Astrocyte (in vitro differentiated cells and primary cell): ENCODE measurements around the gene SECISBP2L. TPM values are rescaled to one million over a fixed set of nuclear protein-coding genes. Genes with fewer than 3 reads are reported as not detected.

Experiments used
- DNase-seq: peaks from one replicate; pipeline ENCODE4 v3.0.0-alpha.2; 2010; ENCODE audit warnings: low read depth
- FAIRE-seq: peaks from 2 replicates; lab custom pipeline; 2011; peaks lifted over from hg19 to GRCh38; lab: Jason Lieb, UNC
- H2AFZ ChIP-seq: 2 replicates; pipeline ENCODE4 v1.6.0; 2012; ENCODE audit warnings: low read depth, low read length, inconsistent platforms
- H3K27ac ChIP-seq: 2 replicates; pipeline ENCODE4 v1.5.1; 2011; ENCODE audit warnings: low read depth, low read length, inconsistent platforms
- H3K27me3 ChIP-seq: 2 replicates; pipeline ENCODE4 v1.6.0; 2011; ENCODE audit warnings: low read length, inconsistent platforms; ENCODE audit not compliant: insufficient read depth
- H3K36me3 ChIP-seq: 2 replicates; pipeline ENCODE4 v1.5.1; 2011; ENCODE audit warnings: low read length, inconsistent platforms; ENCODE audit not compliant: insufficient read depth
- H3K4me1 ChIP-seq: 2 replicates; pipeline ENCODE4 v1.5.1; 2011; ENCODE audit warnings: low read length, inconsistent platforms; ENCODE audit not compliant: insufficient read depth
- H3K4me2 ChIP-seq: 2 replicates; pipeline ENCODE4 v1.6.0; 2012; ENCODE audit warnings: low read length, inconsistent platforms
- H3K4me3 ChIP-seq: 2 replicates; pipeline ENCODE4 v1.5.1; 2011; ENCODE audit warnings: low read depth, mild to moderate bottlenecking, low read length, inconsistent platforms; ENCODE audit not compliant: insufficient read depth
- H3K79me2 ChIP-seq: 2 replicates; pipeline ENCODE4 v1.6.0; 2012; ENCODE audit warnings: mild to moderate bottlenecking, low read length, inconsistent platforms; ENCODE audit not compliant: insufficient read depth
- H3K9ac ChIP-seq: 2 replicates; pipeline ENCODE4 v1.6.0; 2012; ENCODE audit warnings: mild to moderate bottlenecking, low read length, inconsistent platforms
- H3K9me3 ChIP-seq: 2 replicates; pipeline ENCODE4 v1.5.1; 2012; ENCODE audit warnings: low read depth, mild to moderate bottlenecking, low read length, inconsistent platforms; ENCODE audit not compliant: insufficient read depth
- H4K20me1 ChIP-seq: 2 replicates; pipeline ENCODE4 v1.6.0; 2012; ENCODE audit warnings: low read length, inconsistent platforms; ENCODE audit not compliant: insufficient read depth
- H3K27ac Mint-ChIP-seq: one replicate; pipeline ENCODE4 v1.8.0; 2021; ENCODE audit warnings: mild to moderate bottlenecking, mixed read lengths; ENCODE audit not compliant: unreplicated experiment
- H3K27me3 Mint-ChIP-seq: one replicate; pipeline ENCODE4 v1.8.0; 2021; ENCODE audit warnings: low read depth, mixed read lengths; ENCODE audit not compliant: unreplicated experiment
- H3K36me3 Mint-ChIP-seq: one replicate; pipeline ENCODE4 v1.8.0; 2021; ENCODE audit warnings: low read depth, mixed read lengths; ENCODE audit not compliant: unreplicated experiment
- H3K4me1 Mint-ChIP-seq: one replicate; pipeline ENCODE4 v1.8.0; 2021; ENCODE audit warnings: low read depth, mixed read lengths; ENCODE audit not compliant: unreplicated experiment
- H3K4me3 Mint-ChIP-seq: one replicate; pipeline ENCODE4 v1.8.0; 2021; ENCODE audit warnings: mild to moderate bottlenecking, moderate library complexity, mixed read lengths; ENCODE audit not compliant: unreplicated experiment
- H3K9me3 Mint-ChIP-seq: one replicate; pipeline ENCODE4 v1.8.0; 2021; ENCODE audit warnings: mild to moderate bottlenecking, mixed read lengths; ENCODE audit not compliant: unreplicated experiment
- EZH2 ChIP-seq: IDR thresholded peaks from 2 replicates; pipeline ENCODE4 v1.6.1; 2012; ENCODE audit warnings: mild to moderate bottlenecking, low read length, inconsistent platforms; ENCODE audit not compliant: insufficient read depth
- total RNA-seq: library from RNA; stranded (reverse); gene quantifications from 2 replicates; pipeline ENCODE4 v1.2.1, GENCODE V29; 2021
- TF ChIP-seq, protein P1 (sequence below): IDR thresholded peaks from 2 replicates; pipeline ENCODE4 v1.5.1; 2011; ENCODE audit warnings: low read depth, mild to moderate bottlenecking, inconsistent platforms, low read length, moderate library complexity; ENCODE audit not compliant: insufficient read depth

Gene SECISBP2L
- total RNA-seq, 1 donor from 2014 or later = 52.5 TPM

GRCh38 chr15:49060710-49061495, 14.7 kb upstream of the SECISBP2L start:
- H3K9ac ChIP-seq = no peak overlapping the region
- no peak overlapping the region for H3K27ac ChIP-seq
- no peaks in the 10 kb centered on the region for H3K27me3 ChIP-seq
- no peak overlapping the region for H3K4me3 ChIP-seq
- TF ChIP-seq, protein P1, sequence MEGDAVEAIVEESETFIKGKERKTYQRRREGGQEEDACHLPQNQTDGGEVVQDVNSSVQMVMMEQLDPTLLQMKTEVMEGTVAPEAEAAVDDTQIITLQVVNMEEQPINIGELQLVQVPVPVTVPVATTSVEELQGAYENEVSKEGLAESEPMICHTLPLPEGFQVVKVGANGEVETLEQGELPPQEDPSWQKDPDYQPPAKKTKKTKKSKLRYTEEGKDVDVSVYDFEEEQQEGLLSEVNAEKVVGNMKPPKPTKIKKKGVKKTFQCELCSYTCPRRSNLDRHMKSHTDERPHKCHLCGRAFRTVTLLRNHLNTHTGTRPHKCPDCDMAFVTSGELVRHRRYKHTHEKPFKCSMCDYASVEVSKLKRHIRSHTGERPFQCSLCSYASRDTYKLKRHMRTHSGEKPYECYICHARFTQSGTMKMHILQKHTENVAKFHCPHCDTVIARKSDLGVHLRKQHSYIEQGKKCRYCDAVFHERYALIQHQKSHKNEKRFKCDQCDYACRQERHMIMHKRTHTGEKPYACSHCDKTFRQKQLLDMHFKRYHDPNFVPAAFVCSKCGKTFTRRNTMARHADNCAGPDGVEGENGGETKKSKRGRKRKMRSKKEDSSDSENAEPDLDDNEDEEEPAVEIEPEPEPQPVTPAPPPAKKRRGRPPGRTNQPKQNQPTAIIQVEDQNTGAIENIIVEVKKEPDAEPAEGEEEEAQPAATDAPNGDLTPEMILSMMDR = no peak
- no peak for TF ChIP-seq EZH2
- no peak for FAIRE-seq
- no peaks in the 10 kb centered on the region for H3K36me3 ChIP-seq
- DNase-seq = peak; percentile 65
- H3K9me3 ChIP-seq = no peaks in the 10 kb centered on the region
- Mint-ChIP-seq H3K36me3 (peaks cover 2% of the 10 kb centered on the region), H3K4me3 (no peak overlapping the region), H3K9me3 (no peaks in the 10 kb centered on the region), H3K27me3 (no peaks in the 10 kb centered on the region), H3K4me1 (peaks cover 12% of the 10 kb centered on the region), H3K27ac (no peak overlapping the region)
- H3K4me2 ChIP-seq = peak overlapping the region; percentile 6
- no peaks in the 10 kb centered on the region for H3K79me2 ChIP-seq
- no peaks in the 10 kb centered on the region for H3K4me1 ChIP-seq
- no peak overlapping the region for H2AFZ ChIP-seq
- no peaks in the 10 kb centered on the region for H4K20me1 ChIP-seq

- no peak overlapping the region for H2AFZ ChIP-seq
- H3K36me3 Mint-ChIP-seq = no peaks in the 10 kb centered on the region
- H3K36me3 ChIP-seq = no peaks in the 10 kb centered on the region
- peaks cover 4% of the 10 kb centered on the region for H3K9me3 Mint-ChIP-seq
- no peak for TF ChIP-seq EZH2
- TF ChIP-seq, protein P1 = no peak
- no peak overlapping the region for H3K4me3 Mint-ChIP-seq
- H3K9ac ChIP-seq = no peak overlapping the region
- FAIRE-seq (no peak), DNase-seq (no peak)
- H3K4me1 Mint-ChIP-seq = peaks cover 12% of the 10 kb centered on the region
- no peak overlapping the region for H3K27ac Mint-ChIP-seq
- no peak overlapping the region for H3K4me3 ChIP-seq
- H3K27ac ChIP-seq = no peak overlapping the region
- H3K4me1 ChIP-seq = no peaks in the 10 kb centered on the region
- no peaks in the 10 kb centered on the region for H3K27me3 ChIP-seq
- H3K4me2 ChIP-seq = no peak overlapping the region
- no peaks in the 10 kb centered on the region for H4K20me1 ChIP-seq
- H3K79me2 ChIP-seq = no peaks in the 10 kb centered on the region
- no peaks in the 10 kb centered on the region for H3K9me3 ChIP-seq
- H3K27me3 Mint-ChIP-seq = no peaks in the 10 kb centered on the region
Measured at GRCh38 chr15:49059491-49059890, 13.2 kb upstream of the SECISBP2L start.

GRCh38 chr15:49058559-49058958, 12.3 kb upstream of the SECISBP2L start:
- Mint-ChIP-seq H3K36me3 (no peaks in the 10 kb centered on the region), H3K27ac (no peak overlapping the region), H3K4me1 (peaks cover 12% of the 10 kb centered on the region), H3K9me3 (peaks cover 4% of the 10 kb centered on the region), H3K27me3 (no peaks in the 10 kb centered on the region), H3K4me3 (no peak overlapping the region)
- no peak overlapping the region for H3K4me2 ChIP-seq
- no peak overlapping the region for H2AFZ ChIP-seq
- no peaks in the 10 kb centered on the region for H3K4me1 ChIP-seq
- H3K9me3 ChIP-seq = no peaks in the 10 kb centered on the region
- no peak for FAIRE-seq
- H3K27me3 ChIP-seq = no peaks in the 10 kb centered on the region
- no peak overlapping the region for H3K4me3 ChIP-seq
- DNase-seq = no peak
- no peaks in the 10 kb centered on the region for H3K36me3 ChIP-seq
- H3K9ac ChIP-seq = no peak overlapping the region
- TF ChIP-seq EZH2 = no peak
- TF ChIP-seq, protein P1 = no peak
- H3K79me2 ChIP-seq = no peaks in the 10 kb centered on the region
- H4K20me1 ChIP-seq = no peaks in the 10 kb centered on the region
- no peak overlapping the region for H3K27ac ChIP-seq
